Stimulated activated naive CD8-positive, alpha-beta T cell treated with anti-CD3 and anti-CD28 coated beads, Interleukin-15, Interleukin-2, amounts not matched to agents 100 U/mL and 50 U/mL, for 24 hours (primary cell): ENCODE measurements around the gene NMRK1.

Experiments used
- ATAC-seq: fragments of 150-1000 bp; cut with Tn5 transposase; one replicate; pipeline ENCODE4 v1.10.0; 2021
- DNase-seq: peaks from one replicate; pipeline ENCODE4 v3.0.0; 2021

Gene NMRK1

GRCh38 chr9:75087824-75088645 lies at the start of gene NMRK1, which contains the start of gene OSTF1:
Gene NMRK1, minus strand, starts transcription at chr9:75088155. Its CDS starts 5,040 bp downstream, at chr9:75083115.
Gene OSTF1, plus strand, starts transcription at chr9:75088514. Its CDS starts 179 bp downstream, at chr9:75088693.
- DNase-seq (peak; percentile 94), ATAC-seq (peak; percentile 93)

DNA sequence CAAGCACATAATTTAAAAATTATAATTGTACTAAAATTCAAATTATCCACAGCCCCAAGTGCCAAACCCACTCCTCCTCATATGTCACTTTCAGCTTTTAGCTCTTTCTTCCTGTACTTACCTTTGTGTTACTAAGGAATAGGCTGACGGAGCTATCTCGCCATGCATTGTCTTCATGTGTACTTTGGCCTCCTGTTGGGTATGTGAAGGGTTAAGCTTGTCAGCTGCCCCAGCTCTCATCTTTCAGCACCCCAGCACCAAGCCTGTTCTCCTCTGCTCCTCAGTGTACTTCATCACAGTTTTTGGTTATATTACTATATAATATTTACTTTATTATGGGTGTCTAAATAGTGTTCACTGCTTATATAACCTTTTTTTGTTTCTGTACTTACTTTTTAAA lies 46.5 kb upstream of the NMRK1 start:
- no peak for ATAC-seq
- DNase-seq = no peak

- ATAC-seq = no peak
- DNase-seq = no peak
These were observed 45.4 kb upstream of the NMRK1 start for GRCh38 chr9:75133396-75133795.

- DNase-seq (no peak), ATAC-seq (no peak)
These were observed 44.3 kb upstream of the NMRK1 start for GRCh38 chr9:75132244-75132643.

DNA sequence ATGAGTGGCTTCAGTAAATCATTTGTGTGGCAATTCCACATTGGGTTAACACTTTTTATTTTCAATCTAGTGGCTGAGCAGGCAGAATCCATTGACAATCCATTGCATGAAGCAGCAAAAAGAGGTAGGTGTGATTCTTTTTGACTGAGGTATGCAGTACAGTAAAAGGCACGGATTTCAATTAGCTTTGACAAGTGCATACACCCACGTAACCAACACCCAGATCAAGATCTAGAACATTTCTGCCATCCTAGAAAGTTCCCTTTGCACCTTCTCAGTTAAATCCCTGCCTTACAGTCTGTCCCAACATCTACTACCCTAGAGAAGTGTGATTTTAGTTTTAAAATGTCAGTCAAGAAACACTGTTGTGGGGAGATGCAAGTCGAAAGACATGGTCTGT lies 43.7 kb upstream of the NMRK1 start:
- DNase-seq = no peak
- ATAC-seq = no peak

- no peak for DNase-seq
- ATAC-seq = no peak
These were observed 42.8 kb upstream of the NMRK1 start for GRCh38 chr9:75130621-75131230.

DNA sequence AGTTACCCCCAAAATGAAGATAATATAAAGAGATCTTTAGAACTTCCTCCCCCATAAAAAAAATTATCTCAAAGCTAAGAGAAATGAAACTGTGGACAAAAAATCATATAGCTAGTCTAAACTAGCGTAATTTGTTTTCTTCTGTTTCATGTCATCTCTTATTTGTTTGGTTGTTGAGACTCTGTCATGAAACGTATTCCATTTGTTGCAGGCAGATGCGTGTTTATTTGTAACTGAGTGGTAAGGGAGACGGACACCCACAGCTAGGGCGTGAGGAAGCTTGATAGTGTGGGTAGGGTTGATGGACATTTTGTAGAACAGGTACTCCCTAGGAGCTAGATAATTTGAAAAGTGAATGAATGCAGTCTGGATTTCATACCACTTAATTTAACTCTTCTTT lies 42.2 kb upstream of the NMRK1 start:
- ATAC-seq (no peak), DNase-seq (no peak)

GRCh38 chr9:75128535-75128934 lies 40.6 kb upstream of the NMRK1 start:
- ATAC-seq = peak; percentile 63
- no peak for DNase-seq

- ATAC-seq (no peak), DNase-seq (no peak)
These were observed 35.7 kb upstream of the NMRK1 start for GRCh38 chr9:75123696-75124095.

- ATAC-seq (no peak), DNase-seq (no peak)
These were observed 34.1 kb upstream of the NMRK1 start for GRCh38 chr9:75121914-75122558.

- DNase-seq (no peak), ATAC-seq (no peak)
These were observed 32.7 kb upstream of the NMRK1 start for GRCh38 chr9:75120686-75121085.

DNA sequence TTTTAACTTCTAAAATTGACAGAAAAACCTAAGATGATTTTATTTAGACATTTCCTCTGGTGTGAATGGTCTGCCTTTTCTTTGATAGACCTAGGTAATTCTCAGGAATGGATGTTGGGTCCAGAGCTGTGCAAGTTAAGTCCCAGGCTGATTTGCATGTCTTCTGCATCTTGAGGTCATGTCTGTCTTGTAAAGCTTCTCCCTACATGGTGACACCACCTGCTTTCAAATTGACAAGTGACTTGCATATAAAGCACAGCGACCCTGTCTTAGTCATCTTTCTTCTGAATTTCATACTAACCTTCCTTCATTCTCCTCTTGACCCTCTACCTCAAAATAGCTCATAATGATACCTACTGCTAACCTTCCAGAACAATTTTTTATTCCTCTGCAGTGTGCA lies 29.6 kb upstream of the NMRK1 start:
- ATAC-seq (peak; percentile 68), DNase-seq (no peak)

DNA sequence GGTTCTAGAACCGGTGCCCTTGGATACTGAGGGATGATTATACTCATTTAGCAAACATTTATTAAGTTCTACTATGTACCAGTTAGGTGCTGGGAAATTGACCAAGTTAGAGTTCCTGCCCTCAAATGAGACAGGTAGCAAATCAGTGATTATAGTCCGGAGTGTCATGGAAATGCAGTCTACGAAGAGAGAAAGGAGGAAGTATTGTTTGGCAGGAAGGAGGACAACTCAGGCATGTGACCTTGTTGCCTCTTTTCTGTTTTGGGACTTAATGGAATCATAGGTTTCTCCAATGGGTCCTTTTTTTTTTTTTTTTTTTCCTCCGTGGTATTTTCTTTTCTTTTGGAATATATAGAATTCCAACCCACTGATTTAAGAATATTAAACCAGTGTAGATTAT lies 28.4 kb upstream of the NMRK1 start:
- no peak for ATAC-seq
- DNase-seq = no peak

DNA sequence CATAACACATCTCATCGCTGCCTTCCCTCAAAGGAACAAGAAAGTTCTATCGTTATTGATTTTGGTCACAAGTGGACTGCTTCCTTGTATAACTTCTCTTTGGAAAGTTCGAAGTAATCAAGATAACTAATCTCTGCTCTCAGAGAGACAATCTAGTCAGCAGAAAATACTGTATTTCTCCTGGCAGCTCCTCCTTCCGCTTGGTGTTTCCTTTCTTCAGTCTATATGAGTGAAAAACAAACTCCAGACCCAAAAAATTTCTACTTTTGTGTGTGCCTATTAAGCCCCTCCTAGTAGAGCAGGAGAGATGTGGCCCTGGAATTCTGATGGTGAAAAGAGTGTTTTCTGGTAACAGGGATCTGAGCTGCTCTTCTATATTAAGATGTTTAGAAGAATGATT lies 24.8 kb upstream of the NMRK1 start:
- no peak for ATAC-seq

GRCh38 chr9:75111019-75111622 lies 23.2 kb upstream of the NMRK1 start:
- ATAC-seq (no peak), DNase-seq (no peak)

More for the DNA sequence above, 24.8 kb upstream of the NMRK1 start:
- DNase-seq = no peak

- ATAC-seq = no peak
- no peak for DNase-seq
These were observed 21.4 kb upstream of the NMRK1 start for GRCh38 chr9:75109210-75109839.

DNA sequence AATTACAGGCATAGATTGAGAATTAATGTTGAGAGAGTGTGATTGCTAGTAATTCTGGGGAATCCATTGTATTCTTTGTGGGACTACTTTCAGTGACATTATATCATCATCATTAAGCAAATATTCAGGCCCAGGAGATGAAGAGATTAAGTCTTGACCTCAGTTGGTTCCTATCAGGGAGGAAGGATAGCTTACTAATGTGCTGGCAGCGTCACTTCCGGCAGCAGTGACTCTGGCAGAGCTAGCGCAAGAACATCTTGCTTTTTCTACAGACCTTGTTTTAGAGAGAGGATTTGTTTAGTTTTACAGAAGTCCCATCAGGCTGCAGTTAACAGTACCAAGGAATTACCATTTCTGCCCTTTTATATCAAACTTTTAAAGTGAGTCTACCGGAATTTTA lies 20.6 kb upstream of the NMRK1 start:
- ATAC-seq (no peak), DNase-seq (no peak)

GRCh38 chr9:75106857-75107256 lies 18.9 kb upstream of the NMRK1 start:
- no peak for ATAC-seq
- no peak for DNase-seq

GRCh38 chr9:75105841-75106240 lies 17.9 kb upstream of the NMRK1 start:
- DNase-seq = no peak
- no peak for ATAC-seq

- DNase-seq = no peak
- no peak for ATAC-seq
These were observed 17.1 kb upstream of the NMRK1 start for GRCh38 chr9:75105019-75105540.

DNA sequence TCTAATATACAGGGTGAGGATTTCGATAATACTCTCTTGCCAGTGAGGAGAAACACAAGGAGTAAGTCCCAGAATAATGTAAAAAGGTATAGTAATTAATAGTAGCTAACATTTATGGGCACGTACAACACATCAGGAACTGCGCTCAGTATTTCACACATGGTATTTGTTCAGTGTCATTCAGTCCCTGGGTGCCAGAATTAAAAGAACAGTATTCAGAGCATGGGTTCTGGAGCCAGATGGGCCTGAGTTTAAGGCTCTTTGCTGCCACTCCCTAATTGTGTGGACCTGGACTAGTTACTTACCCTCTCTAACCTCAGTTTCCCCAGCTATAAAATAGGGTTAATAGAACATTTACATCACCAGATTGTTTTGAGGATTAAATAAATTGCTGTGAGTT lies 16.7 kb upstream of the NMRK1 start:
- ATAC-seq = no peak
- no peak for DNase-seq

DNA sequence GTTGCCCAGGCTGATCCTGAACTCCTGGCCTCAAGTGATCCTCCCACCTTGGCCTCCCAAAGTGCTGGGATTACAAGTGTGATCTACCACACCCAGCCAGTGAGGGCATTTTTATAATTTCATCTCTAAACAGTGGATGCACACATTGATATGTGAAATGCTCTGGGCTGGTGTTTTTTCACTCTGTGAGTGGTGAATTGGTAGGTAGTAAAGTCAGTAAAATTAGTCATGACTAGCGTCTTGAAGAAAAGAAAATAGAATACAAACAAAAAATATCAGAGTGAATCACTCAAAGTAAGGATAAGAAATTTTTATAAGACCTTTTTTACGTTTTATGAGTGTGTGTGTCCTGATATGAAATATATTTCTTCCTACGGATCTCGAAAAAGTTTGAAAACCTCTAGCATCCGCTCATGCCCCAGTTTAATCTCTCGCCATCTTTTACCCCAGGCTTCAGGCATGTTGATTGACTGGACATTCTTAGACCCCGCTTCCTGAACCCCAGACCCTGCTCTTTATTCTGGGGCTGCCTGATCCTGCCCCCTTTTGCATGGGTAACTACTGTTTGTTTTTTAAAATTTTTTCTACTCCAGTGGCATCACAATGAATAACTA lies 14.3 kb upstream of the NMRK1 start:
- no peak for ATAC-seq
- no peak for DNase-seq
